CD14-positive monocyte (primary cell): Measurements from ENCODE around the gene XPR1. TPM values are rescaled to one million over a fixed set of nuclear protein-coding genes. Genes with fewer than 3 reads are reported as not detected.

Experiments used
- DNase-seq, 3 donors: peaks; one replicate each; pipeline ENCODE4 v3.0.0-alpha.2; 2011 to 2022
- H2AFZ ChIP-seq: 2 replicates; pipeline ENCODE4 v1.6.0; 2012; ENCODE audit warnings: mild to moderate bottlenecking, low read depth, low read length, inconsistent platforms; ENCODE audit not compliant: insufficient read depth, poor library complexity, severe bottlenecking
- H3K27ac ChIP-seq, 2 donors: 1 replicate in 1 of 2; 2 replicates in 1 of 2; pipeline ENCODE4 v1.5.1; 2012 to 2013; ENCODE audit warnings: low read length in 2 of 2, control low read depth in 1 of 2, inconsistent platforms in 1 of 2, low read depth in 1 of 2, mild to moderate bottlenecking in 1 of 2
- H3K27me3 ChIP-seq, 2 donors: one replicate each; pipeline versions ENCODE4 v1.6.0 to v1.6.1; 2011 to 2013; ENCODE audit warnings: low read length in 2 of 2; ENCODE audit not compliant: control insufficient read depth in 2 of 2, insufficient read depth in 2 of 2
- H3K36me3 ChIP-seq, 2 donors: replicated peaks in 1 of 2; 1 replicate in 1 of 2; 2 replicates in 1 of 2; pipeline versions ENCODE4 v1.5.1 to v1.6.1; 2012 to 2013; ENCODE audit warnings: low read length in 2 of 2, control low read depth in 1 of 2, inconsistent platforms in 1 of 2, mild to moderate bottlenecking in 1 of 2; ENCODE audit not compliant: insufficient read depth in 2 of 2, control insufficient read depth in 1 of 2
- H3K4me1 ChIP-seq, 2 donors: 1 replicate in 1 of 2; 2 replicates in 1 of 2; pipeline versions ENCODE4 v1.5.1 to v1.6.1; 2012 to 2013; ENCODE audit warnings: low read length in 2 of 2, control low read depth in 1 of 2, inconsistent platforms in 1 of 2, mild to moderate bottlenecking in 1 of 2, moderate library complexity in 1 of 2; ENCODE audit not compliant: insufficient read depth in 2 of 2, control insufficient read depth in 1 of 2
- H3K4me2 ChIP-seq: replicated peaks from 2 replicates; pipeline ENCODE3; 2012; ENCODE audit warnings: low read length, moderate library complexity, mild to moderate bottlenecking; ENCODE audit not compliant: poor library complexity, severe bottlenecking; ENCODE audit errors: extremely low read depth
- H3K4me3 ChIP-seq, 3 experiments: fragments of 200-600 bp in 1 of 3; sonication (generic) in 1 of 3; replicated peaks in 1 of 3; 1 replicate in 2 of 3; 2 replicates in 1 of 3; pipeline ENCODE4 v1.5.1; 2011 to 2013; ENCODE audit warnings: low read length in 3 of 3, mild to moderate bottlenecking in 3 of 3, control low read depth in 2 of 3, low read depth in 2 of 3, inconsistent platforms in 1 of 3, moderate library complexity in 1 of 3
- H3K79me2 ChIP-seq: 2 replicates; pipeline ENCODE4 v1.6.0; 2012; ENCODE audit warnings: mild to moderate bottlenecking, control low read depth, inconsistent platforms, low read length, moderate library complexity; ENCODE audit not compliant: insufficient read depth
- H3K9ac ChIP-seq: 2 replicates; pipeline ENCODE4 v1.6.0; 2017; ENCODE audit warnings: low read length, mild to moderate bottlenecking; ENCODE audit not compliant: insufficient read depth, poor library complexity, severe bottlenecking
- H3K9me3 ChIP-seq, 2 donors: replicated peaks in 1 of 2; 1 replicate in 1 of 2; 2 replicates in 1 of 2; pipeline versions ENCODE4 v1.5.1 to v1.6.1; 2012 to 2013; ENCODE audit warnings: low read length in 2 of 2, control low read depth in 1 of 2; ENCODE audit not compliant: control insufficient read depth in 1 of 2, insufficient read depth in 1 of 2
- H4K20me1 ChIP-seq: 2 replicates; pipeline ENCODE4 v1.6.0; 2012; ENCODE audit warnings: mild to moderate bottlenecking, low read length, control low read depth, moderate library complexity; ENCODE audit not compliant: insufficient read depth
- H3K27ac Mint-ChIP-seq, 7 donors: one replicate each; pipeline ENCODE4 v1.8.0; 2020; ENCODE audit warnings: mild to moderate bottlenecking in 7 of 7, mixed read lengths in 7 of 7, moderate library complexity in 6 of 7, inconsistent platforms in 2 of 7
- H3K27me3 Mint-ChIP-seq, 3 donors: one replicate each; pipeline ENCODE4 v1.8.0; 2021 to 2022; ENCODE audit warnings: low read depth in 3 of 3, mild to moderate bottlenecking in 3 of 3, mixed read lengths in 3 of 3, moderate library complexity in 3 of 3, inconsistent platforms in 1 of 3
- H3K36me3 Mint-ChIP-seq, 2 donors: one replicate each; pipeline ENCODE4 v1.8.0; 2020; ENCODE audit warnings: mixed read lengths in 2 of 2, inconsistent platforms in 1 of 2, mild to moderate bottlenecking in 1 of 2
- H3K4me1 Mint-ChIP-seq: one replicate; pipeline ENCODE4 v1.8.0; 2020; ENCODE audit warnings: mild to moderate bottlenecking, mixed read lengths
- H3K4me3 Mint-ChIP-seq, 2 donors: one replicate each; pipeline ENCODE4 v1.8.0; 2020; ENCODE audit warnings: mild to moderate bottlenecking in 2 of 2, mixed read lengths in 2 of 2, moderate library complexity in 1 of 2
- H3K9me3 Mint-ChIP-seq, 7 donors: one replicate each; pipeline ENCODE4 v1.8.0; 2020 to 2022; ENCODE audit warnings: mixed read lengths in 7 of 7, mild to moderate bottlenecking in 6 of 7, moderate library complexity in 6 of 7, inconsistent platforms in 2 of 7
- WGBS: methylation state at CpG from one replicate; pipeline ENCODE4 v1.1.5; 2013; ENCODE audit warnings: missing lambda C conversion rate; ENCODE audit not compliant: insufficient coverage; 5-methylcytosine and 5-hydroxymethylcytosine counted together
- intact Hi-C, 2 donors: fragments of 100-400 bp; cut with micrococcal nuclease; formaldehyde crosslinking; loops; one replicate each; pipeline versions ENCODE4 v1.15.0 to v1.15.1; 2023
- polyA plus RNA-seq, 3 donors: library from polyadenylated mRNA; depleted of rRNA in 1 of 3; unstranded in 2 of 3; stranded (reverse) in 1 of 3; fragments of 300-500 nt in 2 of 3; fragments of >200 nt in 1 of 3; fragmentation: Illumina TruSeq in 2 of 3; gene quantifications; 1 replicate in 2 of 3; 2 replicates in 1 of 3; pipeline ENCODE4 v1.2.3, GENCODE V29; 2012 to 2021
- TF ChIP-seq, protein P1 (sequence below): fragments of 200-600 bp; IDR thresholded peaks from one replicate; pipeline ENCODE4 v1.8.0; 2022; ENCODE audit warnings: antibody characterized with exemption, mild to moderate bottlenecking

XPR1 gene
- polyA plus RNA-seq, 3 donors: 4.7 to 12.5 (median 8.7) TPM

DNA sequence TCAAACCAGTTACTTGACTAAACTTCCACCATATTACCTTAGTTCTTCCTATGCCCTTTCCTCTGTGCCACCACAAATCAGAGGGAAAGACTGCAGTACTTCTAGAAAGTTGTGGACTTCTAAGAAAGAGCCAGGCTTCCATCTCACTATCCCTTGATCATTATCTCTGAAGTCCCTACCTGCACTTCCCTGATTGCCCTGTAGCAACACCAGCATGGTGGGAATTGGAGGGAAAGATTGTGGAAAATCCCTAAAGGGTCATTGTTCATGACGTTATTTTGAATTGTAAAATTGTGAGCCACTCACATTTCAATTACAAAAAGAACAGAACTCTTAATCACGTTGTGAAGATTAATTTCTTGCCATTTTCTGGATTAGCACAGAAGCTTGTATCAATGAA is 257.5 kb downstream of the XPR1 start:
- Mint-ChIP-seq H3K36me3 (peaks cover 9 to 10% of the 10 kb centered on the region in 2 donors), H3K4me1 (peaks cover 15% of the 10 kb centered on the region), H3K9me3 (no peaks in the 10 kb centered on the region), H3K27ac (no peak overlapping the region), H3K27me3 (peaks cover 0 to 2% (median 0%) of the 10 kb centered on the region in 3 donors), H3K4me3 (no peak overlapping the region)
- H2AFZ ChIP-seq: no peak overlapping the region
- H3K4me2 ChIP-seq: no peak overlapping the region
- TF ChIP-seq, protein P1, sequence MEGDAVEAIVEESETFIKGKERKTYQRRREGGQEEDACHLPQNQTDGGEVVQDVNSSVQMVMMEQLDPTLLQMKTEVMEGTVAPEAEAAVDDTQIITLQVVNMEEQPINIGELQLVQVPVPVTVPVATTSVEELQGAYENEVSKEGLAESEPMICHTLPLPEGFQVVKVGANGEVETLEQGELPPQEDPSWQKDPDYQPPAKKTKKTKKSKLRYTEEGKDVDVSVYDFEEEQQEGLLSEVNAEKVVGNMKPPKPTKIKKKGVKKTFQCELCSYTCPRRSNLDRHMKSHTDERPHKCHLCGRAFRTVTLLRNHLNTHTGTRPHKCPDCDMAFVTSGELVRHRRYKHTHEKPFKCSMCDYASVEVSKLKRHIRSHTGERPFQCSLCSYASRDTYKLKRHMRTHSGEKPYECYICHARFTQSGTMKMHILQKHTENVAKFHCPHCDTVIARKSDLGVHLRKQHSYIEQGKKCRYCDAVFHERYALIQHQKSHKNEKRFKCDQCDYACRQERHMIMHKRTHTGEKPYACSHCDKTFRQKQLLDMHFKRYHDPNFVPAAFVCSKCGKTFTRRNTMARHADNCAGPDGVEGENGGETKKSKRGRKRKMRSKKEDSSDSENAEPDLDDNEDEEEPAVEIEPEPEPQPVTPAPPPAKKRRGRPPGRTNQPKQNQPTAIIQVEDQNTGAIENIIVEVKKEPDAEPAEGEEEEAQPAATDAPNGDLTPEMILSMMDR: no peak
- H3K9me3 ChIP-seq: no peaks in the 10 kb centered on the region
- no peaks in the 10 kb centered on the region for H4K20me1 ChIP-seq
- no peak for DNase-seq
- no peaks in the 10 kb centered on the region for H3K4me1 ChIP-seq
- no CpG with 5 or more reads among the region's 2 CpGs for WGBS
- no peaks in the 10 kb centered on the region for H3K79me2 ChIP-seq
- H3K27ac ChIP-seq: no peak overlapping the region
- no peak overlapping the region for H3K4me3 ChIP-seq
- H3K9ac ChIP-seq: no peak overlapping the region
- H3K27me3 ChIP-seq: no peaks in the 10 kb centered on the region
- peaks cover 0 to 7% of the 10 kb centered on the region in 2 donors for H3K36me3 ChIP-seq
- intact Hi-C loops: loop anchor here in 1 of 2 donors (10.0 kb wide), 1 partner anchor 275 kb away; no protein-coding TSS in a partner anchor

- H3K9ac ChIP-seq: no peak overlapping the region
- H3K4me2 ChIP-seq: no peak overlapping the region
- Mint-ChIP-seq H3K9me3 (peaks cover 0 to 2% (median 0%) of the 10 kb centered on the region in 7 donors), H3K27me3 (peaks cover 0 to 2% (median 2%) of the 10 kb centered on the region in 3 donors), H3K36me3 (peaks cover 4 to 5% of the 10 kb centered on the region in 2 donors), H3K27ac (peak overlapping the region in 1 of 7 donors; percentile 33), H3K4me3 (no peak overlapping the region), H3K4me1 (peaks cover 15% of the 10 kb centered on the region)
- no peaks in the 10 kb centered on the region for H3K9me3 ChIP-seq
- no peak overlapping the region for H2AFZ ChIP-seq
- DNase-seq: no peak
- H3K36me3 ChIP-seq: no peaks in the 10 kb centered on the region
- H3K79me2 ChIP-seq: no peaks in the 10 kb centered on the region
- no peak overlapping the region for H3K4me3 ChIP-seq
- TF ChIP-seq, protein P1: no peak
- intact Hi-C loops: no loop called here
- H3K27me3 ChIP-seq: no peaks in the 10 kb centered on the region
- whole genome bisulfite sequencing: 90% methylated on average over 5 of the region's 5 CpGs
- no peaks in the 10 kb centered on the region for H3K4me1 ChIP-seq
- no peak overlapping the region for H3K27ac ChIP-seq
- no peaks in the 10 kb centered on the region for H4K20me1 ChIP-seq
Observed at GRCh38 chr1:180892272-180892671, 260.4 kb downstream of the XPR1 start.
